HEK293 (cell line): ENCODE measurements around the gene SYDE1.

ENCODE experiments used
- BCL11A ChIP-seq: fragments of 450-650 bp; formaldehyde crosslinking; IDR thresholded peaks from 2 replicates; pipeline ENCODE4 v1.5.1; 2016; ENCODE audit warnings: low read depth, missing biosample characterization, missing genetic modification characterization
- GLI2 ChIP-seq: fragments of 450-650 bp; formaldehyde crosslinking; IDR thresholded peaks from 2 replicates; pipeline ENCODE4; 2017; ENCODE audit warnings: missing biosample characterization, missing genetic modification characterization, low read depth, borderline replicate concordance
- GLIS2 ChIP-seq: fragments of 450-650 bp; formaldehyde crosslinking; IDR thresholded peaks from 2 replicates; pipeline ENCODE4 v1.5.1; 2016; ENCODE audit warnings: missing biosample characterization, missing genetic modification characterization
- KLF10 ChIP-seq: fragments of 450-650 bp; IDR thresholded peaks from 2 replicates; pipeline ENCODE4 v1.5.1; 2018; ENCODE audit warnings: missing biosample characterization, mild to moderate bottlenecking, missing genetic modification characterization
- MEIS1 ChIP-seq: sonication (generic); formaldehyde crosslinking; IDR thresholded peaks from 2 replicates; pipeline ENCODE4 v1.8.1; 2022; ENCODE audit warnings: missing genetic modification reagents, mild to moderate bottlenecking, borderline replicate concordance
- TCF7L2 ChIP-seq: IDR thresholded peaks from 2 replicates; pipeline ENCODE4 v1.6.1; 2011; ENCODE audit warnings: low read depth, mild to moderate bottlenecking, inconsistent platforms, low read length, moderate library complexity, borderline replicate concordance
- ZBTB49 ChIP-seq: fragments of 450-650 bp; formaldehyde crosslinking; IDR thresholded peaks from 2 replicates; pipeline ENCODE4 v1.5.1; 2016; ENCODE audit warnings: missing biosample characterization, missing genetic modification characterization, low read depth
- ZFHX2 ChIP-seq: fragments of 450-650 bp; formaldehyde crosslinking; conservative IDR thresholded peaks from 2 replicates; pipeline ENCODE4 v1.5.1; 2016; ENCODE audit warnings: missing biosample characterization, missing genetic modification characterization
- ZIC2 ChIP-seq: fragments of 450-650 bp; formaldehyde crosslinking; IDR thresholded peaks from 2 replicates; pipeline ENCODE4 v1.5.1; 2016; ENCODE audit warnings: missing biosample characterization, missing genetic modification characterization
- ZNF10 ChIP-seq: fragments of 450-650 bp; formaldehyde crosslinking; IDR thresholded peaks from 2 replicates; pipeline ENCODE4 v1.5.1; 2017; ENCODE audit warnings: missing biosample characterization, missing genetic modification characterization
- ZNF112 ChIP-seq: fragments of 450-650 bp; formaldehyde crosslinking; IDR thresholded peaks from 2 replicates; pipeline ENCODE4 v1.5.0; 2017; ENCODE audit warnings: missing biosample characterization, missing genetic modification characterization
- ZNF169 ChIP-seq: fragments of 450-650 bp; formaldehyde crosslinking; IDR thresholded peaks from 2 replicates; pipeline ENCODE4 v1.5.1; 2016; ENCODE audit warnings: missing biosample characterization, missing genetic modification characterization
- ZNF214 ChIP-seq: fragments of 450-650 bp; formaldehyde crosslinking; IDR thresholded peaks from 2 replicates; pipeline ENCODE4 v1.5.1; 2017; ENCODE audit warnings: missing biosample characterization, mild to moderate bottlenecking, missing genetic modification characterization, borderline replicate concordance
- ZNF23 ChIP-seq: fragments of 450-650 bp; formaldehyde crosslinking; IDR thresholded peaks from 2 replicates; pipeline ENCODE4 v1.5.1; 2016; ENCODE audit warnings: missing biosample characterization, missing genetic modification characterization, borderline replicate concordance
- ZNF394 ChIP-seq: fragments of 450-650 bp; formaldehyde crosslinking; IDR thresholded peaks from 2 replicates; pipeline ENCODE4 v1.5.1; 2016; ENCODE audit warnings: missing biosample characterization, missing genetic modification characterization, mild to moderate bottlenecking, moderate library complexity, borderline replicate concordance
- ZNF404 ChIP-seq: fragments of 450-650 bp; formaldehyde crosslinking; IDR thresholded peaks from 2 replicates; pipeline ENCODE4 v1.5.1; 2017; ENCODE audit warnings: missing biosample characterization, missing genetic modification characterization
- ZNF473 ChIP-seq: fragments of 450-650 bp; formaldehyde crosslinking; IDR thresholded peaks from 2 replicates; pipeline ENCODE4 v1.5.1; 2017; ENCODE audit warnings: missing biosample characterization, missing genetic modification characterization
- ZNF488 ChIP-seq: fragments of 450-650 bp; formaldehyde crosslinking; IDR thresholded peaks from 2 replicates; pipeline ENCODE4 v1.5.1; 2016; ENCODE audit warnings: missing biosample characterization, missing genetic modification characterization
- ZNF610 ChIP-seq: fragments of 450-650 bp; formaldehyde crosslinking; IDR thresholded peaks from 2 replicates; pipeline ENCODE4 v1.5.1; 2016; ENCODE audit warnings: missing biosample characterization, missing genetic modification characterization, borderline replicate concordance
- ZNF629 ChIP-seq: fragments of 450-650 bp; formaldehyde crosslinking; IDR thresholded peaks from 2 replicates; pipeline ENCODE4 v1.5.1; 2017; ENCODE audit warnings: missing biosample characterization, missing genetic modification characterization
- ZNF701 ChIP-seq: fragments of 450-650 bp; formaldehyde crosslinking; IDR thresholded peaks from 2 replicates; pipeline ENCODE4 v1.5.1; 2016; ENCODE audit warnings: missing biosample characterization, missing genetic modification characterization
- ZNF707 ChIP-seq: fragments of 450-650 bp; formaldehyde crosslinking; IDR thresholded peaks from 2 replicates; pipeline ENCODE4 v1.5.1; 2016; ENCODE audit warnings: missing biosample characterization, missing genetic modification characterization
- ZNF776 ChIP-seq: fragments of 450-650 bp; formaldehyde crosslinking; IDR thresholded peaks from 2 replicates; pipeline ENCODE4 v1.5.0; 2017; ENCODE audit warnings: missing biosample characterization, missing genetic modification characterization, borderline replicate concordance
- ZNF785 ChIP-seq: fragments of 450-650 bp; formaldehyde crosslinking; IDR thresholded peaks from 2 replicates; pipeline ENCODE4 v1.5.1; 2016; ENCODE audit warnings: missing biosample characterization, missing genetic modification characterization
- ZSCAN23 ChIP-seq: fragments of 450-650 bp; formaldehyde crosslinking; IDR thresholded peaks from 2 replicates; pipeline ENCODE4 v1.5.1; 2016; ENCODE audit warnings: missing biosample characterization, missing genetic modification characterization
- TF ChIP-seq, protein P1 (sequence below): fragments of 450-650 bp; formaldehyde crosslinking; IDR thresholded peaks from 2 replicates; pipeline ENCODE4 v1.5.1; 2017; ENCODE audit warnings: missing biosample characterization, missing genetic modification characterization
- TF ChIP-seq, protein P2 (sequence below): fragments of 450-650 bp; formaldehyde crosslinking; optimal IDR thresholded peaks from 2 replicates; pipeline ENCODE3; 2016; ENCODE audit warnings: missing biosample characterization, mild to moderate bottlenecking, missing genetic modification characterization
- TF ChIP-seq, protein P3 (sequence below): fragments of 450-650 bp; formaldehyde crosslinking; IDR thresholded peaks from 2 replicates; pipeline ENCODE4 v1.5.1; 2016; ENCODE audit warnings: missing biosample characterization, missing genetic modification characterization, borderline replicate concordance
- TF ChIP-seq, protein P4 (sequence below): fragments of 450-650 bp; formaldehyde crosslinking; IDR thresholded peaks from 2 replicates; pipeline ENCODE4 v1.5.1; 2016; ENCODE audit warnings: missing biosample characterization, missing genetic modification characterization

SYDE1 gene

GRCh38 chr19:15125232-15126067 lies 18.2 kb downstream of the SYDE1 start (continued):
- TF ChIP-seq TCF7L2 (no peak), ZNF776 (tag by site-specific recombination) (no peak), MEIS1 (CRISPR knock-in tag) (no peak), ZNF169 (tag by site-specific recombination) (no peak), ZNF707 (tag by site-specific recombination) (no peak), ZNF785 (tag by site-specific recombination) (peak; percentile 81; the same call in 1 of the 2 replicates), BCL11A (peak; percentile 87), ZFHX2 (tag by site-specific recombination) (peak; percentile 93), ZNF473 (tag by site-specific recombination) (no peak), ZNF488 (no peak), ZNF404 (tag by site-specific recombination) (no peak), ZNF629 (tag by site-specific recombination) (peak; percentile 83), ZIC2 (tag by site-specific recombination) (peak; percentile 71), ZNF23 (tag by site-specific recombination) (no peak), ZBTB49 (tag by site-specific recombination) (no peak), ZNF214 (tag by site-specific recombination) (no peak), ZSCAN23 (tag by site-specific recombination) (0 out of 2 replicates have a peak, but pooled peaks have one; percentile 46), ZNF112 (tag by site-specific recombination) (no peak), GLI2 (tag by site-specific recombination) (no peak), ZNF10 (tag by site-specific recombination) (peak; percentile 75; the same call in 1 of the 2 replicates), ZNF394 (tag by site-specific recombination) (peak; percentile 38; the same call in 1 of the 2 replicates), ZNF701 (tag by site-specific recombination) (no peak), GLIS2 (tag by site-specific recombination) (peak; percentile 92), ZNF610 (tag by site-specific recombination) (peak; percentile 87; the same call in 1 of the 2 replicates), KLF10 (tag by site-specific recombination) (peak; percentile 59)
- TF ChIP-seq, protein P1, sequence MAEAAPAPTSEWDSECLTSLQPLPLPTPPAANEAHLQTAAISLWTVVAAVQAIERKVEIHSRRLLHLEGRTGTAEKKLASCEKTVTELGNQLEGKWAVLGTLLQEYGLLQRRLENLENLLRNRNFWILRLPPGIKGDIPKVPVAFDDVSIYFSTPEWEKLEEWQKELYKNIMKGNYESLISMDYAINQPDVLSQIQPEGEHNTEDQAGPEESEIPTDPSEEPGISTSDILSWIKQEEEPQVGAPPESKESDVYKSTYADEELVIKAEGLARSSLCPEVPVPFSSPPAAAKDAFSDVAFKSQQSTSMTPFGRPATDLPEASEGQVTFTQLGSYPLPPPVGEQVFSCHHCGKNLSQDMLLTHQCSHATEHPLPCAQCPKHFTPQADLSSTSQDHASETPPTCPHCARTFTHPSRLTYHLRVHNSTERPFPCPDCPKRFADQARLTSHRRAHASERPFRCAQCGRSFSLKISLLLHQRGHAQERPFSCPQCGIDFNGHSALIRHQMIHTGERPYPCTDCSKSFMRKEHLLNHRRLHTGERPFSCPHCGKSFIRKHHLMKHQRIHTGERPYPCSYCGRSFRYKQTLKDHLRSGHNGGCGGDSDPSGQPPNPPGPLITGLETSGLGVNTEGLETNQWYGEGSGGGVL, result peak; percentile 83
- TF ChIP-seq, protein P2, sequence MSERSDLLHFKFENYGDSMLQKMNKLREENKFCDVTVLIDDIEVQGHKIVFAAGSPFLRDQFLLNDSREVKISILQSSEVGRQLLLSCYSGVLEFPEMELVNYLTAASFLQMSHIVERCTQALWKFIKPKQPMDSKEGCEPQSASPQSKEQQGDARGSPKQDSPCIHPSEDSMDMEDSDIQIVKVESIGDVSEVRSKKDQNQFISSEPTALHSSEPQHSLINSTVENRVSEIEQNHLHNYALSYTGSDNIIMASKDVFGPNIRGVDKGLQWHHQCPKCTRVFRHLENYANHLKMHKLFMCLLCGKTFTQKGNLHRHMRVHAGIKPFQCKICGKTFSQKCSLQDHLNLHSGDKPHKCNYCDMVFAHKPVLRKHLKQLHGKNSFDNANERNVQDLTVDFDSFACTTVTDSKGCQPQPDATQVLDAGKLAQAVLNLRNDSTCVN (tag by site-specific recombination), result peak; percentile 94
- TF ChIP-seq, protein P3, sequence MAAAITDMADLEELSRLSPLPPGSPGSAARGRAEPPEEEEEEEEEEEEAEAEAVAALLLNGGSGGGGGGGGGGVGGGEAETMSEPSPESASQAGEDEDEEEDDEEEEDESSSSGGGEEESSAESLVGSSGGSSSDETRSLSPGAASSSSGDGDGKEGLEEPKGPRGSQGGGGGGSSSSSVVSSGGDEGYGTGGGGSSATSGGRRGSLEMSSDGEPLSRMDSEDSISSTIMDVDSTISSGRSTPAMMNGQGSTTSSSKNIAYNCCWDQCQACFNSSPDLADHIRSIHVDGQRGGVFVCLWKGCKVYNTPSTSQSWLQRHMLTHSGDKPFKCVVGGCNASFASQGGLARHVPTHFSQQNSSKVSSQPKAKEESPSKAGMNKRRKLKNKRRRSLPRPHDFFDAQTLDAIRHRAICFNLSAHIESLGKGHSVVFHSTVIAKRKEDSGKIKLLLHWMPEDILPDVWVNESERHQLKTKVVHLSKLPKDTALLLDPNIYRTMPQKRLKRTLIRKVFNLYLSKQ (tag by site-specific recombination), result no peak
- TF ChIP-seq, protein P4, sequence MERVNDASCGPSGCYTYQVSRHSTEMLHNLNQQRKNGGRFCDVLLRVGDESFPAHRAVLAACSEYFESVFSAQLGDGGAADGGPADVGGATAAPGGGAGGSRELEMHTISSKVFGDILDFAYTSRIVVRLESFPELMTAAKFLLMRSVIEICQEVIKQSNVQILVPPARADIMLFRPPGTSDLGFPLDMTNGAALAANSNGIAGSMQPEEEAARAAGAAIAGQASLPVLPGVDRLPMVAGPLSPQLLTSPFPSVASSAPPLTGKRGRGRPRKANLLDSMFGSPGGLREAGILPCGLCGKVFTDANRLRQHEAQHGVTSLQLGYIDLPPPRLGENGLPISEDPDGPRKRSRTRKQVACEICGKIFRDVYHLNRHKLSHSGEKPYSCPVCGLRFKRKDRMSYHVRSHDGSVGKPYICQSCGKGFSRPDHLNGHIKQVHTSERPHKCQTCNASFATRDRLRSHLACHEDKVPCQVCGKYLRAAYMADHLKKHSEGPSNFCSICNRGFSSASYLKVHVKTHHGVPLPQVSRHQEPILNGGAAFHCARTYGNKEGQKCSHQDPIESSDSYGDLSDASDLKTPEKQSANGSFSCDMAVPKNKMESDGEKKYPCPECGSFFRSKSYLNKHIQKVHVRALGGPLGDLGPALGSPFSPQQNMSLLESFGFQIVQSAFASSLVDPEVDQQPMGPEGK (tag by site-specific recombination), result peak; percentile 97
